K562 (cell line): Measurements from ENCODE around the gene TSPOAP1. TPM values are rescaled to one million over a fixed set of nuclear protein-coding genes. Genes with fewer than 3 reads are reported as not detected.

Experiments used
- BRD4 ChIP-seq: fragments of 200-600 bp; sonication (generic); IDR thresholded peaks from 2 replicates; pipeline ENCODE4 v1.6.1; 2017; ENCODE audit warnings: inconsistent platforms
- EZH2 ChIP-seq: IDR thresholded peaks from 2 replicates; pipeline ENCODE4 v1.6.1; 2012; ENCODE audit warnings: low read depth, mild to moderate bottlenecking, inconsistent platforms, low read length, borderline replicate concordance
- FOSL1 ChIP-seq: fragments of 200-800 bp; sonication (Bioruptor generic); conservative IDR thresholded peaks from 2 replicates; pipeline ENCODE4 v1.6.1; 2016; ENCODE audit warnings: missing genetic modification characterization, missing compliant biosample characterization
- HNRNPH1 ChIP-seq: fragments of 200-400 bp; formaldehyde crosslinking; optimal IDR thresholded peaks from 2 replicates; pipeline ENCODE3; 2017; ENCODE audit warnings: low read depth, mild to moderate bottlenecking, low read length, moderate library complexity
- HNRNPUL1 ChIP-seq: fragments of 200-400 bp; formaldehyde crosslinking; IDR thresholded peaks from 2 replicates; pipeline ENCODE4 v1.6.1; 2017; ENCODE audit warnings: low read length
- JUND ChIP-seq, 2 experiments: IDR thresholded peaks; 2 replicates in 1 of 2; 3 replicates in 1 of 2; pipeline ENCODE4 v1.6.1; 2011; ENCODE audit warnings: borderline replicate concordance in 2 of 2, low read depth in 2 of 2, low read length in 2 of 2, improper control_type of control experiment in 1 of 2, missing biosample characterization in 1 of 2, missing genetic modification characterization in 1 of 2, missing genetic modification reagents in 1 of 2
- MLLT1 ChIP-seq, 2 experiments: fragments of 450-650 bp; IDR thresholded peaks; 2 replicates each; pipeline ENCODE4 v1.6.1; 2016
- POLR3G ChIP-seq: IDR thresholded peaks from 2 replicates; pipeline ENCODE4 v1.6.1; 2011; ENCODE audit not compliant: insufficient read length, insufficient replicate concordance; ENCODE audit errors: extremely low read depth
- PPARD ChIP-seq: fragments of 250-450 bp; sonication (Bioruptor Pico); IDR thresholded peaks from 2 replicates; pipeline ENCODE4 v1.8.0; 2022; ENCODE audit warnings: inconsistent platforms, mild to moderate bottlenecking, moderate library complexity
- RBBP5 ChIP-seq: fragments of 200-600 bp; sonication (generic); IDR thresholded peaks from 2 replicates; pipeline ENCODE4 v1.6.1; 2012; ENCODE audit warnings: borderline replicate concordance, mild to moderate bottlenecking, low read length, control low read depth, inconsistent platforms; ENCODE audit not compliant: insufficient read depth, poor library complexity, severe bottlenecking
- STAT5B ChIP-seq: fragments of 250-450 bp; sonication (Bioruptor Pico); IDR thresholded peaks from 2 replicates; pipeline ENCODE4 v1.8.0; 2021; ENCODE audit warnings: mild to moderate bottlenecking, inconsistent platforms
- TFAP4 ChIP-seq: sonication (generic); formaldehyde crosslinking; IDR thresholded peaks from 2 replicates; pipeline ENCODE4 v1.8.0; 2022; ENCODE audit warnings: missing genetic modification reagents, mild to moderate bottlenecking, moderate library complexity, borderline replicate concordance
- ZNF212 ChIP-seq: fragments of 450-650 bp; formaldehyde crosslinking; IDR thresholded peaks from 2 replicates; pipeline ENCODE4 v1.4.0; 2020; ENCODE audit warnings: mild to moderate bottlenecking
- ZNF23 ChIP-seq: fragments of 250-450 bp; sonication (Bioruptor Pico); IDR thresholded peaks from 2 replicates; pipeline ENCODE4 v1.4.0; 2020; ENCODE audit warnings: mild to moderate bottlenecking
- ZNF507 ChIP-seq: conservative IDR thresholded peaks from 2 replicates; pipeline ENCODE4 v1.6.1; 2017; ENCODE audit warnings: missing genetic modification characterization, missing compliant biosample characterization
- ZNF609 ChIP-seq: sonication (generic); formaldehyde crosslinking; IDR thresholded peaks from 2 replicates; pipeline ENCODE4 v1.8.1; 2023; ENCODE audit warnings: missing genetic modification reagents, mild to moderate bottlenecking, borderline replicate concordance
- polyA plus RNA-seq, 8 experiments: library from polyadenylated mRNA; depleted of rRNA in 4 of 8; stranded (reverse) in 5 of 8; unstranded in 3 of 8; fragments of >200 nt; fragmentation: Nextera tagmentation in 2 of 8; fragmentation: Illumina TruSeq in 1 of 8; extraction: Ambion mirVana in 2 of 8; extraction: Trizol in 1 of 8; gene quantifications; 2 replicates each; pipeline versions ENCODE4 v1.2.1 to v1.2.3, GENCODE V29; 2011 to 2014; ENCODE audit warnings: inconsistent platforms in 1 of 8, missing spikeins in 1 of 8
- total RNA-seq, 7 experiments: library from RNA; depleted of rRNA in 6 of 7; stranded (reverse); fragments of >200 nt in 6 of 7; fragmentation: Illumina TruSeq in 2 of 7; extraction: Trizol in 2 of 7; gene quantifications; 2 replicates each; pipeline versions ENCODE4 v1.2.1 to v1.2.3, GENCODE V29; 2011 to 2021; ENCODE audit warnings: low replicate concordance in 1 of 7

The TSPOAP1 gene
- total and polyA plus RNA-seq, 9 of the 15 experiments (the other 6 are each of a cell fraction or from before 2014, with no cell fraction given) = 0.87 to 3.9 (median 1.8) TPM; not detected in 2

GRCh38 chr17:58337600-58338453, 9.2 kb upstream of the TSPOAP1 start (continued):
- TF ChIP-seq FOSL1 = peak; percentile 93
- no peak for TF ChIP-seq HNRNPH1
- TF ChIP-seq MLLT1 (IDR thresholded peaks at IDR 0.05) = peak; percentile 28 to 42; a peak in 2 of 4 replicates
- no peak for TF ChIP-seq EZH2
- no peak for TF ChIP-seq STAT5B (CRISPR knock-in tag)
- TF ChIP-seq TFAP4 (CRISPR knock-in tag) = peak; percentile 72; the same call in 1 of the 2 replicates
- TF ChIP-seq ZNF609 = no peak
- peak; percentile 45 for TF ChIP-seq RBBP5
- no peak for TF ChIP-seq ZNF507 (tag)
- TF ChIP-seq ZNF212 (CRISPR knock-in tag) = no peak
- TF ChIP-seq ZNF23 (CRISPR knock-in tag) = no peak
- peak; percentile 94 for TF ChIP-seq BRD4
- peak; percentile 82 for TF ChIP-seq JUND (IDR thresholded peaks at IDR 0.05; ENCODE audit: borderline replicate concordance, low read depth, low read length)
- no peak; the same call in 2 of the 3 replicates for TF ChIP-seq JUND (tag; IDR thresholded peaks at IDR 0.05; ENCODE audit: borderline replicate concordance, low read depth, low read length)
- TF ChIP-seq PPARD (CRISPR knock-in tag) = no peak
- no peak for TF ChIP-seq HNRNPUL1
- no peak for TF ChIP-seq POLR3G
